ENCODE data around the gene NR3C2.

- TF ChIP-seq, protein P1, sequence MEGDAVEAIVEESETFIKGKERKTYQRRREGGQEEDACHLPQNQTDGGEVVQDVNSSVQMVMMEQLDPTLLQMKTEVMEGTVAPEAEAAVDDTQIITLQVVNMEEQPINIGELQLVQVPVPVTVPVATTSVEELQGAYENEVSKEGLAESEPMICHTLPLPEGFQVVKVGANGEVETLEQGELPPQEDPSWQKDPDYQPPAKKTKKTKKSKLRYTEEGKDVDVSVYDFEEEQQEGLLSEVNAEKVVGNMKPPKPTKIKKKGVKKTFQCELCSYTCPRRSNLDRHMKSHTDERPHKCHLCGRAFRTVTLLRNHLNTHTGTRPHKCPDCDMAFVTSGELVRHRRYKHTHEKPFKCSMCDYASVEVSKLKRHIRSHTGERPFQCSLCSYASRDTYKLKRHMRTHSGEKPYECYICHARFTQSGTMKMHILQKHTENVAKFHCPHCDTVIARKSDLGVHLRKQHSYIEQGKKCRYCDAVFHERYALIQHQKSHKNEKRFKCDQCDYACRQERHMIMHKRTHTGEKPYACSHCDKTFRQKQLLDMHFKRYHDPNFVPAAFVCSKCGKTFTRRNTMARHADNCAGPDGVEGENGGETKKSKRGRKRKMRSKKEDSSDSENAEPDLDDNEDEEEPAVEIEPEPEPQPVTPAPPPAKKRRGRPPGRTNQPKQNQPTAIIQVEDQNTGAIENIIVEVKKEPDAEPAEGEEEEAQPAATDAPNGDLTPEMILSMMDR (IDR thresholded peaks at IDR 0.05 in 2 of 3, conservative IDR thresholded peaks at IDR 0.05 in 1 of 3; ENCODE audit: borderline replicate concordance in 1 of 3, insufficient read depth in 1 of 3, low read depth in 2 of 3, low read length in 2 of 3), result no peak
- no peak for TF ChIP-seq YY1 (IDR thresholded peaks at IDR 0.05; ENCODE audit: extremely low read depth, insufficient replicate concordance, low read depth, low read length)
- TF ChIP-seq ZFX (IDR thresholded peaks at IDR 0.05), result no peak
- TF ChIP-seq, protein P2, sequence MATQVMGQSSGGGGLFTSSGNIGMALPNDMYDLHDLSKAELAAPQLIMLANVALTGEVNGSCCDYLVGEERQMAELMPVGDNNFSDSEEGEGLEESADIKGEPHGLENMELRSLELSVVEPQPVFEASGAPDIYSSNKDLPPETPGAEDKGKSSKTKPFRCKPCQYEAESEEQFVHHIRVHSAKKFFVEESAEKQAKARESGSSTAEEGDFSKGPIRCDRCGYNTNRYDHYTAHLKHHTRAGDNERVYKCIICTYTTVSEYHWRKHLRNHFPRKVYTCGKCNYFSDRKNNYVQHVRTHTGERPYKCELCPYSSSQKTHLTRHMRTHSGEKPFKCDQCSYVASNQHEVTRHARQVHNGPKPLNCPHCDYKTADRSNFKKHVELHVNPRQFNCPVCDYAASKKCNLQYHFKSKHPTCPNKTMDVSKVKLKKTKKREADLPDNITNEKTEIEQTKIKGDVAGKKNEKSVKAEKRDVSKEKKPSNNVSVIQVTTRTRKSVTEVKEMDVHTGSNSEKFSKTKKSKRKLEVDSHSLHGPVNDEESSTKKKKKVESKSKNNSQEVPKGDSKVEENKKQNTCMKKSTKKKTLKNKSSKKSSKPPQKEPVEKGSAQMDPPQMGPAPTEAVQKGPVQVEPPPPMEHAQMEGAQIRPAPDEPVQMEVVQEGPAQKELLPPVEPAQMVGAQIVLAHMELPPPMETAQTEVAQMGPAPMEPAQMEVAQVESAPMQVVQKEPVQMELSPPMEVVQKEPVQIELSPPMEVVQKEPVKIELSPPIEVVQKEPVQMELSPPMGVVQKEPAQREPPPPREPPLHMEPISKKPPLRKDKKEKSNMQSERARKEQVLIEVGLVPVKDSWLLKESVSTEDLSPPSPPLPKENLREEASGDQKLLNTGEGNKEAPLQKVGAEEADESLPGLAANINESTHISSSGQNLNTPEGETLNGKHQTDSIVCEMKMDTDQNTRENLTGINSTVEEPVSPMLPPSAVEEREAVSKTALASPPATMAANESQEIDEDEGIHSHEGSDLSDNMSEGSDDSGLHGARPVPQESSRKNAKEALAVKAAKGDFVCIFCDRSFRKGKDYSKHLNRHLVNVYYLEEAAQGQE (IDR thresholded peaks at IDR 0.05; ENCODE audit: low read depth), result no peak
- no peak for TF ChIP-seq EZH2 (IDR thresholded peaks at IDR 0.05)
- no peak for TF ChIP-seq POLR2A (IDR thresholded peaks at IDR 0.05; ENCODE audit: borderline replicate concordance, extremely low read depth, insufficient read depth, insufficient read length)
- TF ChIP-seq JUND (IDR thresholded peaks at IDR 0.05), result no peak
- TF ChIP-seq CEBPB (IDR thresholded peaks at IDR 0.05; ENCODE audit: low read depth), result no peak
- no peak for TF ChIP-seq POLR2AphosphoS5 (IDR thresholded peaks at IDR 0.05; ENCODE audit: low read depth, low read length)
Measured at GRCh38 chr4:148229798-148230197, 212.4 kb downstream of the NR3C2 start.
